Skin of body (tissue), 2 donors: Measurements from ENCODE around the gene NPIPA5. TPM values are rescaled to one million over a fixed set of nuclear protein-coding genes. Genes with fewer than 3 reads are reported as not detected.
"Not testable (repeated sequence)": the region's sequence is repeated elsewhere in the genome, so short reads cannot be mapped to it uniquely, and the experiment has no call there.

Experiments used
- DNase-seq: peaks from one replicate; lab custom pipeline; 2025; lab: John Stamatoyannopoulos, UW
- total RNA-seq: library from RNA; depleted of rRNA; stranded (reverse); fragments of >200 nt; gene quantifications from one replicate; pipeline ENCODE4 v1.2.3, GENCODE V29; 2014

NPIPA5 gene
- total RNA-seq, 1 donor from 2014 or later = not detected

GRCh38 chr16:15393025-15393424, 14.9 kb upstream of the NPIPA5 start:
- not testable (repeated sequence) for DNase-seq

GRCh38 chr16:15389916-15390315, 11.8 kb upstream of the NPIPA5 start:
- not testable (repeated sequence) for DNase-seq

- DNase-seq = not testable (repeated sequence)
Measured at GRCh38 chr16:15388060-15388459, 10.0 kb upstream of the NPIPA5 start.

GRCh38 chr16:15382810-15383209, 4.7 kb upstream of the NPIPA5 start:
- DNase-seq = not testable (repeated sequence)

- DNase-seq = not testable (repeated sequence)
Measured at GRCh38 chr16:15357495-15357894, 20.6 kb downstream of the NPIPA5 start.

- DNase-seq = not testable (repeated sequence)
Measured at GRCh38 chr16:15354846-15355245, 23.2 kb downstream of the NPIPA5 start.

GRCh38 chr16:15352852-15353251, 25.2 kb downstream of the NPIPA5 start:
- not testable (repeated sequence) for DNase-seq

GRCh38 chr16:15351745-15352144, 26.3 kb downstream of the NPIPA5 start:
- DNase-seq = not testable (repeated sequence)

- not testable (repeated sequence) for DNase-seq
Measured at GRCh38 chr16:15351251-15351650, 26.8 kb downstream of the NPIPA5 start.

GRCh38 chr16:15348721-15349120, 29.4 kb downstream of the NPIPA5 start:
- DNase-seq = not testable (repeated sequence)

GRCh38 chr16:15342337-15342736, 35.8 kb downstream of the NPIPA5 start:
- not testable (repeated sequence) for DNase-seq

GRCh38 chr16:15338986-15339385, 39.1 kb downstream of the NPIPA5 start:
- not testable (repeated sequence) for DNase-seq

- DNase-seq = not testable (repeated sequence)
Measured at GRCh38 chr16:15337974-15338605, 40.0 kb downstream of the NPIPA5 start.

GRCh38 chr16:15335609-15336008, 42.5 kb downstream of the NPIPA5 start:
- DNase-seq = not testable (repeated sequence)

GRCh38 chr16:15333969-15334368, 44.1 kb downstream of the NPIPA5 start:
- not testable (repeated sequence) for DNase-seq

- not testable (repeated sequence) for DNase-seq
Measured at GRCh38 chr16:15330978-15331377, 47.1 kb downstream of the NPIPA5 start.

- not testable (repeated sequence) for DNase-seq
Measured at GRCh38 chr16:15324954-15325353, 53.1 kb downstream of the NPIPA5 start.

GRCh38 chr16:15323373-15323772, 54.7 kb downstream of the NPIPA5 start:
- not testable (repeated sequence) for DNase-seq

GRCh38 chr16:15321221-15321620, 56.9 kb downstream of the NPIPA5 start:
- DNase-seq = not testable (repeated sequence)

- DNase-seq = not testable (repeated sequence)
Measured at GRCh38 chr16:15314562-15314961, 63.5 kb downstream of the NPIPA5 start.
